ENCODE results near the gene ZNF385C. TPM values are rescaled to one million over a fixed set of nuclear protein-coding genes. Genes with fewer than 3 reads are reported as not detected.

ZNF385C gene
- total RNA-seq, 6 experiments from 2014 or later = 0.11 to 1.2 (median 0.11) TPM; not detected in 3

DNA sequence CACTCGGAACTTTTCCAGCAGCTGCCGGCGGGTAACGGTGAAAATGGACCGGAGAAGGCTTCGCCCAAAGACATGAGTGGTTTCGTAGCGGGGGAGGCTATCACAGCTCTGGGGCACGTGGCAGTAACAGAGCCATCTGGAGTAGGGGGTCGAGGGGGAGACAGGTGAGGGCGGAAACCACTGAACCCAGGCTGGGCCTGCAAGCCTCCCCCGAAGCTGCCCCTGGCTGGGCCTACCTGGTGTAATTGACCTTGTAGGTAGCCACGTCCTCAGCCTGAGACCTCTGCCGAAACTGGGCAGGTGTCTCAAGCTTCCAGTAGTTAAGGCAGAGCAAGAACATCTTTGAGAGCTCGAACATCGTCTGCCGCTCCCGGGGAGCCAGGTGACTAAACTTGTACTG, 21.0 kb upstream of the ZNF385C start:
- no peak overlapping the region for H3K27ac ChIP-seq
- H3K36me3 ChIP-seq = peaks cover 0 to 7% (median 2%) of the 10 kb centered on the region in 4 donors
- H3K27me3 ChIP-seq = no peaks in the 10 kb centered on the region
- DNase-seq (peak in 1 of 3 donors; percentile 44), ATAC-seq (no peak)
- no peak overlapping the region for H3K4me3 ChIP-seq
- H3K4me1 ChIP-seq = peaks cover 0 to 35% (median 5%) of the 10 kb centered on the region in 4 donors
- intact Hi-C loops (cut with DNase I) = loop anchor here in 1 of 2 donors (5.0 kb wide), 3 partner anchors 52 to 157 kb away; no protein-coding TSS in a partner anchor
- TF ChIP-seq POLR2A (IDR thresholded peaks at IDR 0.05) = no peak
- TF ChIP-seq, protein P1, sequence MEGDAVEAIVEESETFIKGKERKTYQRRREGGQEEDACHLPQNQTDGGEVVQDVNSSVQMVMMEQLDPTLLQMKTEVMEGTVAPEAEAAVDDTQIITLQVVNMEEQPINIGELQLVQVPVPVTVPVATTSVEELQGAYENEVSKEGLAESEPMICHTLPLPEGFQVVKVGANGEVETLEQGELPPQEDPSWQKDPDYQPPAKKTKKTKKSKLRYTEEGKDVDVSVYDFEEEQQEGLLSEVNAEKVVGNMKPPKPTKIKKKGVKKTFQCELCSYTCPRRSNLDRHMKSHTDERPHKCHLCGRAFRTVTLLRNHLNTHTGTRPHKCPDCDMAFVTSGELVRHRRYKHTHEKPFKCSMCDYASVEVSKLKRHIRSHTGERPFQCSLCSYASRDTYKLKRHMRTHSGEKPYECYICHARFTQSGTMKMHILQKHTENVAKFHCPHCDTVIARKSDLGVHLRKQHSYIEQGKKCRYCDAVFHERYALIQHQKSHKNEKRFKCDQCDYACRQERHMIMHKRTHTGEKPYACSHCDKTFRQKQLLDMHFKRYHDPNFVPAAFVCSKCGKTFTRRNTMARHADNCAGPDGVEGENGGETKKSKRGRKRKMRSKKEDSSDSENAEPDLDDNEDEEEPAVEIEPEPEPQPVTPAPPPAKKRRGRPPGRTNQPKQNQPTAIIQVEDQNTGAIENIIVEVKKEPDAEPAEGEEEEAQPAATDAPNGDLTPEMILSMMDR (IDR thresholded peaks at IDR 0.05) = no peak
- 92% methylated on average over 10 of the region's 18 CpGs for WGBS (ENCODE audit: insufficient coverage, low coverage, low lambda C conversion rate, missing lambda C conversion rate)
- H3K9me3 ChIP-seq = no peaks in the 10 kb centered on the region

DNA sequence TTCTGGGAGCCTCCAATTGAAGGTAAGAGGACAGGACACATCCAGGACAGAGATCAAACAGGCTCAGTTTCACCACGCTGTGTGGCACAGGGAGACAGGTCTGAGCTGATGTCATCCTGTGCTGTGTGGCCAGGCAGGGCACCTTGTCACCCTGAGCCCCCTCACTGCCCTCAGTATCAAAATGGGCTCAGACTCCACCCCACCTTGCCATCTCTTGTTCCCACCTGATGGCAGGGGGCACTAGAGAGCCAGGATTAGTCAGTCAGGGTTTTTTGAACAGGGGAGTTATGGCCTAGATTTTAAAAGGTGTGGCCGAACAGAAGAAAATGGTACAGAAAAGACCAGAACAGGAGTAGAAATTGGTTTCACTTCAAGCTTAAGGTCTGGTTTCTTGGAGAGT, 20.3 kb upstream of the ZNF385C start:
- peaks cover 0 to 35% (median 5%) of the 10 kb centered on the region in 4 donors for H3K4me1 ChIP-seq
- no peaks in the 10 kb centered on the region for H3K9me3 ChIP-seq
- DNase-seq (no peak), ATAC-seq (no peak)
- no peaks in the 10 kb centered on the region for H3K27me3 ChIP-seq
- H3K27ac ChIP-seq = no peak overlapping the region
- no peak overlapping the region for H3K4me3 ChIP-seq
- peaks cover 0 to 9% (median 2%) of the 10 kb centered on the region in 4 donors for H3K36me3 ChIP-seq
- intact Hi-C loops (cut with DNase I) = loop anchor here in 1 of 2 donors (5.0 kb wide), 3 partner anchors 51 to 156 kb away; no protein-coding TSS in a partner anchor
- 60% methylated on average over 1 of the region's 2 CpGs for WGBS (ENCODE audit: insufficient coverage, low coverage, low lambda C conversion rate, missing lambda C conversion rate)
- no peak for TF ChIP-seq POLR2A (IDR thresholded peaks at IDR 0.05)
- TF ChIP-seq, protein P1 (IDR thresholded peaks at IDR 0.05) = peak; percentile 36 to 48 (median 42)

DNA sequence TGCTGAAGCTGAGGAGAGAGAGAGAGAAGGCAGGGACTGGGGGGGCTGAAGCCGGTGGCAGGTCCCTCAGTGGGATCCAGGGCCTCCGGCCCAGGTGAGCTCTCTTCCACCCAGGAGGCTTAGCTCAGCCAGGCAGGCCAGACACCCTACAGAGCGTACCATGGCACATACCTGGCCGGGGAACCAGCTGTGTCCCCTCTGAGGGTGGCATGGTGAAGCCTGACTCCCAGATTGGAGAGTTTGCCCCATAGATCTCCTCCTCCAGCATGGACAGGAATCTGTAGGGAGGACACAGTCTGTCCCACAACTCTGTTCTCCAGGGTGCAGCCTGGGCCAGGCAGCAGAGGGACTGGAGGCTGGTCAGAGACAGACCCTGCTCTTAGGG, 19.8 kb upstream of the ZNF385C start:
- ATAC-seq = no peak

DNA sequence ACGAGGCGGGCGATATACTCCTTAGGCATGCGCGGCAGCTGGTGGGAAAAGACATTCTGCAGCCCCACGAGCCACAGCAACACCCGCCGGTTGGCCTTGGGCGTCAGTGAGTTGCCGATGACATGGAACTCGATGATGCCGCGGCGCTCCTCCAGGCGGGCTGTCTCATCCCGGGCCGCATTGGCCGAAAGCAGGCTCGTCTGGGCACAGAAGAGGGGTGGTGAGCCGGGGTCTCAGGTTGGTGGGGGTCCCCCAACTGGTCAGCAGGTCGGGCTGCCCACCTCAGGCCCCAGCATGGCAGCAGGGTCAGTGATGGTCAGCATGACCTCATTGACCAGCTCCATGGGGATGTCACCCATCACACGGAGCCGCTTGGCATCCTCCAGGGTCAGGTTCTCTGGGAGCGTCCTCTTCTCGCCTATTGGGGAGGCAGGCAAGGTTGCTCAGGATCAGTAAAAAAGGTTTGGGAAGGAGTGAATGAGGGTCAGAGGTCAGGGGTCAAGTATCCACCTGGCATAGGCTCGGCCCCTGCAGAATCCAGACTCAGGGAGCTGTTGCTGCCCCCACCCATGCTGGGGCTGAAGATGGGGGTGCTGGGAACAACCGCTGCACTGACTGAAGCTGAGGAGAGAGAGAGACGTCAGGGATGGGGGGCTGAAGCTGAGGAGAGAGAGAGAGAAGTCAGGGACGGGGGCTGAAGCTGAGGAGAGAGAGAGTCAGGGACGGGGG, 19.3 kb upstream of the ZNF385C start:
- Histone ChIP-seq H3K4me1 (peaks cover 0 to 38% (median 9%) of the 10 kb centered on the region in 4 donors), H3K27me3 (no peaks in the 10 kb centered on the region), H3K4me3 (no peak overlapping the region), H3K36me3 (peaks cover 0 to 14% (median 2%) of the 10 kb centered on the region in 4 donors), H3K9me3 (no peaks in the 10 kb centered on the region), H3K27ac (no peak overlapping the region)
- DNase-seq = no peak
- intact Hi-C loops (cut with DNase I) = loop anchor here in 1 of 2 donors (5.0 kb wide), 3 partner anchors 50 to 155 kb away; no protein-coding TSS in a partner anchor
- TF ChIP-seq POLR2A (IDR thresholded peaks at IDR 0.05) = no peak
- TF ChIP-seq, protein P1 (IDR thresholded peaks at IDR 0.05) = no peak
- no peak for ATAC-seq
- WGBS (ENCODE audit: insufficient coverage, low coverage, low lambda C conversion rate, missing lambda C conversion rate) = 79% methylated on average over 7 of the region's 30 CpGs

More for the DNA sequence above, 19.8 kb upstream of the ZNF385C start:
- Histone ChIP-seq H3K27me3 (no peaks in the 10 kb centered on the region), H3K4me1 (peaks cover 0 to 33% (median 5%) of the 10 kb centered on the region in 4 donors), H3K36me3 (peaks cover 0 to 13% (median 2%) of the 10 kb centered on the region in 4 donors), H3K4me3 (no peak overlapping the region), H3K9me3 (no peaks in the 10 kb centered on the region), H3K27ac (no peak overlapping the region)
- TF ChIP-seq, protein P1 (IDR thresholded peaks at IDR 0.05) = no peak
- intact Hi-C loops (cut with DNase I) = loop anchor here in 1 of 2 donors (5.0 kb wide), 3 partner anchors 51 to 156 kb away; no protein-coding TSS in a partner anchor
- no CpG with 5 or more reads among the region's 4 CpGs for WGBS (ENCODE audit: insufficient coverage, low coverage, low lambda C conversion rate, missing lambda C conversion rate)
- no peak for DNase-seq
